Duodenal mucosa (tissue), 2 donors: ENCODE data around the gene COX7B2.

ENCODE experiments used
- H3K27ac ChIP-seq: one replicate; pipeline ENCODE4 v1.7.0; 2013; ENCODE audit warnings: low read depth, low read length
- H3K27me3 ChIP-seq, 2 donors: one replicate each; pipeline ENCODE4 v1.7.0; 2013; ENCODE audit warnings: low read length in 2 of 2, control low read depth in 1 of 2; ENCODE audit not compliant: insufficient read depth in 2 of 2, control insufficient read depth in 1 of 2
- H3K36me3 ChIP-seq, 2 donors: one replicate each; pipeline ENCODE4 v1.7.0; 2013; ENCODE audit warnings: low read length in 2 of 2, control low read depth in 1 of 2; ENCODE audit not compliant: insufficient read depth in 2 of 2, control insufficient read depth in 1 of 2
- H3K4me1 ChIP-seq, 2 donors: one replicate each; pipeline ENCODE4 v1.7.0; 2013; ENCODE audit warnings: low read length in 2 of 2, control low read depth in 1 of 2; ENCODE audit not compliant: insufficient read depth in 2 of 2, control insufficient read depth in 1 of 2
- H3K4me3 ChIP-seq, 2 donors: one replicate each; pipeline ENCODE4 v1.7.0; 2013; ENCODE audit warnings: low read length in 2 of 2, low read depth in 1 of 2
- H3K9ac ChIP-seq, 2 donors: one replicate each; pipeline ENCODE4 v1.7.0; 2013; ENCODE audit warnings: low read length in 2 of 2, low read depth in 1 of 2
- H3K9me3 ChIP-seq, 2 donors: one replicate each; pipeline ENCODE4 v1.7.0; 2013; ENCODE audit warnings: low read length in 2 of 2, control low read depth in 1 of 2; ENCODE audit not compliant: control insufficient read depth in 1 of 2

The COX7B2 gene

GRCh38 chr4:46909078-46909477 lies at the start of gene COX7B2:
Gene COX7B2 (minus strand): TSS chr4:46909245. CDS start chr4:46735192, 174,053 bp downstream.
- H3K4me3 ChIP-seq: no peak within 1 kb of the TSS
- H3K4me1 ChIP-seq: no peaks in the 10 kb centered on the region
- no peaks in the 10 kb centered on the region for H3K9me3 ChIP-seq
- no peak within 1 kb of the TSS for H3K27ac ChIP-seq
- no peak within 1 kb of the TSS for H3K9ac ChIP-seq
- H3K36me3 ChIP-seq: no peaks in the 10 kb centered on the region
- no peaks in the 10 kb centered on the region for H3K27me3 ChIP-seq

- no peak overlapping the region for H3K4me3 ChIP-seq
These were observed 47.4 kb upstream of the COX7B2 start for GRCh38 chr4:46956451-46956850.

GRCh38 chr4:46955601-46956000 lies 46.6 kb upstream of the COX7B2 start:
- Histone ChIP-seq H3K4me3 (no peak overlapping the region), H3K27me3 (no peaks in the 10 kb centered on the region), H3K4me1 (no peaks in the 10 kb centered on the region), H3K27ac (no peak overlapping the region), H3K36me3 (no peaks in the 10 kb centered on the region), H3K9me3 (no peaks in the 10 kb centered on the region), H3K9ac (no peak overlapping the region)

More at GRCh38 chr4:46956451-46956850, 47.4 kb upstream of the COX7B2 start:
- no peak overlapping the region for H3K27ac ChIP-seq
- no peaks in the 10 kb centered on the region for H3K9me3 ChIP-seq
- no peaks in the 10 kb centered on the region for H3K4me1 ChIP-seq
- no peaks in the 10 kb centered on the region for H3K36me3 ChIP-seq
- no peak overlapping the region for H3K9ac ChIP-seq
- no peaks in the 10 kb centered on the region for H3K27me3 ChIP-seq

GRCh38 chr4:46954643-46955042 lies 45.6 kb upstream of the COX7B2 start:
- Histone ChIP-seq H3K36me3 (no peaks in the 10 kb centered on the region), H3K4me1 (no peaks in the 10 kb centered on the region), H3K9ac (no peak overlapping the region), H3K9me3 (no peaks in the 10 kb centered on the region), H3K27me3 (no peaks in the 10 kb centered on the region), H3K27ac (no peak overlapping the region), H3K4me3 (no peak overlapping the region)

- Histone ChIP-seq H3K27ac (no peak overlapping the region), H3K9me3 (no peaks in the 10 kb centered on the region), H3K9ac (no peak overlapping the region), H3K4me1 (no peaks in the 10 kb centered on the region), H3K36me3 (no peaks in the 10 kb centered on the region), H3K4me3 (no peak overlapping the region), H3K27me3 (no peaks in the 10 kb centered on the region)
These were observed 44.5 kb upstream of the COX7B2 start for GRCh38 chr4:46953564-46953963.

GRCh38 chr4:46952451-46952850 lies 43.4 kb upstream of the COX7B2 start:
- H3K4me1 ChIP-seq: no peaks in the 10 kb centered on the region
- H3K36me3 ChIP-seq: no peaks in the 10 kb centered on the region
- H3K27me3 ChIP-seq: no peaks in the 10 kb centered on the region
- H3K4me3 ChIP-seq: no peak overlapping the region
- H3K9ac ChIP-seq: no peak overlapping the region
- no peak overlapping the region for H3K27ac ChIP-seq
- no peaks in the 10 kb centered on the region for H3K9me3 ChIP-seq

GRCh38 chr4:46950826-46951225 lies 41.8 kb upstream of the COX7B2 start:
- no peaks in the 10 kb centered on the region for H3K27me3 ChIP-seq
- no peak overlapping the region for H3K4me3 ChIP-seq
- no peaks in the 10 kb centered on the region for H3K4me1 ChIP-seq

GRCh38 chr4:46949822-46950221 lies 40.8 kb upstream of the COX7B2 start:
- no peaks in the 10 kb centered on the region for H3K36me3 ChIP-seq
- no peaks in the 10 kb centered on the region for H3K4me1 ChIP-seq
- no peak overlapping the region for H3K27ac ChIP-seq
- no peaks in the 10 kb centered on the region for H3K27me3 ChIP-seq
- H3K4me3 ChIP-seq: no peak overlapping the region
- H3K9ac ChIP-seq: no peak overlapping the region
- H3K9me3 ChIP-seq: no peaks in the 10 kb centered on the region

More at GRCh38 chr4:46950826-46951225, 41.8 kb upstream of the COX7B2 start:
- Histone ChIP-seq H3K27ac (no peak overlapping the region), H3K36me3 (no peaks in the 10 kb centered on the region), H3K9ac (no peak overlapping the region), H3K9me3 (no peaks in the 10 kb centered on the region)

- Histone ChIP-seq H3K27ac (no peak overlapping the region), H3K4me3 (no peak overlapping the region), H3K9ac (no peak overlapping the region), H3K27me3 (no peaks in the 10 kb centered on the region), H3K4me1 (no peaks in the 10 kb centered on the region), H3K9me3 (no peaks in the 10 kb centered on the region), H3K36me3 (no peaks in the 10 kb centered on the region)
These were observed 38.5 kb upstream of the COX7B2 start for GRCh38 chr4:46947541-46947940.

GRCh38 chr4:46946919-46947536 lies 38.0 kb upstream of the COX7B2 start:
- Histone ChIP-seq H3K9me3 (no peaks in the 10 kb centered on the region), H3K27ac (no peak overlapping the region), H3K27me3 (no peaks in the 10 kb centered on the region), H3K4me3 (no peak overlapping the region), H3K9ac (no peak overlapping the region), H3K36me3 (no peaks in the 10 kb centered on the region), H3K4me1 (no peaks in the 10 kb centered on the region)

- Histone ChIP-seq H3K9me3 (no peaks in the 10 kb centered on the region), H3K4me3 (no peak overlapping the region), H3K9ac (no peak overlapping the region), H3K27ac (no peak overlapping the region), H3K4me1 (no peaks in the 10 kb centered on the region), H3K27me3 (no peaks in the 10 kb centered on the region), H3K36me3 (no peaks in the 10 kb centered on the region)
These were observed 36.0 kb upstream of the COX7B2 start for GRCh38 chr4:46945062-46945461.
